HepG2 (cell line): ENCODE data around the gene AGPAT3. TPM values are rescaled to one million over a fixed set of nuclear protein-coding genes. Genes with fewer than 3 reads are reported as not detected.

ENCODE experiments used
- ATAC-seq: fragments of 200-7000 bp; cut with Tn5 transposase; 3 replicates; pipeline ENCODE4 v1.9.1; 2020; ENCODE audit warnings: mild to moderate bottlenecking, moderate library complexity
- BruUV-seq: library from RNA; stranded (reverse); fragments of 400-500 nt; replicated peaks from 2 replicates; lab custom pipeline; 2021; lab: Mats Ljungman, UMichigan
- CTCF ChIA-PET: fragments of 300-600 bp; formaldehyde crosslinking; extraction: SDS; loops from one replicate; lab custom pipeline; 2021; ENCODE audit warnings: low total read pairs, inconsistent platforms, low intra/inter-chr PET ratio; lab: Yijun Ruan, JAX
- POLR2A ChIA-PET: fragments of 350-600 bp; sonication (Branson Sonifier 250); formaldehyde crosslinking; loops from one replicate; lab custom pipeline; 2020; ENCODE audit warnings: antibody characterized with exemption, inconsistent platforms; lab: Yijun Ruan, JAX
- DNase-seq: peaks from one replicate; pipeline ENCODE4 v3.0.0-alpha.2; 2015; ENCODE audit warnings: low spot score
- FAIRE-seq: peaks from 3 replicates; lab custom pipeline; 2011; peaks lifted over from hg19 to GRCh38; lab: Jason Lieb, UNC
- H2AFZ ChIP-seq: one replicate; pipeline ENCODE4 v1.6.1; 2011; ENCODE audit warnings: low read length, inconsistent platforms
- H3K27ac ChIP-seq: fragments of 300-600 bp; 3 replicates; pipeline ENCODE4 v1.8.0; 2011; ENCODE audit warnings: mixed run types, mild to moderate bottlenecking, mixed read lengths, low read length, inconsistent platforms; ENCODE audit not compliant: insufficient read depth; ENCODE audit errors: extremely low read length
- H3K27me3 ChIP-seq, 2 experiments: fragments of 200-600 bp in 1 of 2; 2 replicates in 1 of 2; 3 replicates in 1 of 2; pipeline versions ENCODE4 v1.6.0 to v1.8.0; 2011; ENCODE audit warnings: low read length in 2 of 2, mild to moderate bottlenecking in 2 of 2, moderate library complexity in 2 of 2, inconsistent platforms in 1 of 2; ENCODE audit not compliant: insufficient read depth in 2 of 2, control insufficient read depth in 1 of 2
- H3K36me3 ChIP-seq, 2 experiments: fragments of 200-600 bp in 1 of 2; replicated peaks in 1 of 2; 2 replicates in 1 of 2; 3 replicates in 1 of 2; pipeline versions ENCODE4 v1.5.1 to v1.8.0; 2011; ENCODE audit warnings: low read length in 2 of 2, inconsistent platforms in 1 of 2; ENCODE audit not compliant: insufficient read depth in 2 of 2, control insufficient read depth in 1 of 2
- H3K4me1 ChIP-seq: 2 replicates; pipeline ENCODE4 v1.5.1; 2012; ENCODE audit warnings: low read length, inconsistent platforms; ENCODE audit not compliant: insufficient read depth
- H3K4me2 ChIP-seq: 2 replicates; pipeline ENCODE4 v1.6.0; 2011; ENCODE audit warnings: low read depth, low read length, inconsistent platforms
- H3K4me3 ChIP-seq, 3 experiments: fragments of 200-600 bp in 1 of 3; sonication (generic), shearing (Covaris generic) in 1 of 3; replicated peaks in 1 of 3; 2 replicates each; pipeline ENCODE4 v1.5.1; 2011 to 2016; ENCODE audit warnings: low read length in 3 of 3, inconsistent platforms in 2 of 3, low read depth in 2 of 3, mild to moderate bottlenecking in 2 of 3, control low read depth in 1 of 3, mixed read lengths in 1 of 3; ENCODE audit not compliant: insufficient read depth in 1 of 3
- H3K79me2 ChIP-seq: one replicate; pipeline ENCODE4 v1.6.1; 2011; ENCODE audit warnings: low read length, inconsistent platforms; ENCODE audit not compliant: insufficient read depth
- H3K9ac ChIP-seq: 2 replicates; pipeline ENCODE4 v1.6.0; 2011; ENCODE audit warnings: mild to moderate bottlenecking, low read depth, low read length, inconsistent platforms; ENCODE audit not compliant: insufficient read depth
- H3K9me3 ChIP-seq: 2 replicates; pipeline ENCODE4 v1.5.1; 2012; ENCODE audit warnings: mild to moderate bottlenecking, low read length
- H4K20me1 ChIP-seq: 2 replicates; pipeline ENCODE4 v1.6.0; 2011; ENCODE audit warnings: inconsistent platforms, mild to moderate bottlenecking, low read length, moderate library complexity; ENCODE audit not compliant: insufficient read depth
- EP300 ChIP-seq, 3 experiments: sonication (generic) in 1 of 3; formaldehyde crosslinking in 1 of 3; IDR thresholded peaks; 2 replicates each; pipeline versions ENCODE4 v1.5.1 to v1.6.1; 2011 to 2020; ENCODE audit warnings: low read depth in 2 of 3, low read length in 2 of 3, borderline replicate concordance in 1 of 3, improper control_type of control experiment in 1 of 3, mild to moderate bottlenecking in 1 of 3, missing genetic modification reagents in 1 of 3, moderate library complexity in 1 of 3
- HDAC1 ChIP-seq: sonication (generic); formaldehyde crosslinking; IDR thresholded peaks from 2 replicates; pipeline ENCODE4 v1.5.1; 2020; ENCODE audit warnings: mild to moderate bottlenecking, missing genetic modification reagents
- HNF4G ChIP-seq, 2 experiments: sonication (generic) in 1 of 2; formaldehyde crosslinking in 1 of 2; IDR thresholded peaks; 2 replicates each; pipeline versions ENCODE4 v1.4.0 to v1.6.1; 2011 to 2020; ENCODE audit warnings: borderline replicate concordance in 2 of 2, low read depth in 2 of 2, mild to moderate bottlenecking in 2 of 2, low read length in 1 of 2, missing genetic modification reagents in 1 of 2, moderate library complexity in 1 of 2
- MBD4 ChIP-seq: IDR thresholded peaks from 2 replicates; pipeline ENCODE4 v1.6.1; 2012; ENCODE audit warnings: low read length, inconsistent platforms, borderline replicate concordance
- MLLT10 ChIP-seq: sonication (generic); formaldehyde crosslinking; IDR thresholded peaks from 2 replicates; pipeline ENCODE4 v1.4.0; 2020; ENCODE audit warnings: missing genetic modification reagents
- RBAK ChIP-seq: sonication (generic); formaldehyde crosslinking; IDR thresholded peaks from 2 replicates; pipeline ENCODE4 v1.5.1; 2020; ENCODE audit warnings: mild to moderate bottlenecking, missing genetic modification reagents
- SPEN ChIP-seq: sonication (generic); formaldehyde crosslinking; IDR thresholded peaks from 2 replicates; pipeline ENCODE4 v1.5.1; 2020; ENCODE audit warnings: low read depth, mild to moderate bottlenecking, missing genetic modification reagents
- TAF15 ChIP-seq: fragments of 200-400 bp; formaldehyde crosslinking; IDR thresholded peaks from one replicate; pipeline ENCODE4 v1.6.1; 2018; ENCODE audit warnings: mild to moderate bottlenecking, low read depth, low read length; ENCODE audit not compliant: poor library complexity, severe bottlenecking
- ZNF317 ChIP-seq: sonication (generic); formaldehyde crosslinking; IDR thresholded peaks from 2 replicates; pipeline ENCODE4 v1.5.0; 2020; ENCODE audit warnings: mild to moderate bottlenecking, missing genetic modification reagents
- WGBS: methylation state at CpG from one replicate; pipeline ENCODE4 v1.1.6; 2017; ENCODE audit warnings: low lambda C conversion rate; 5-methylcytosine and 5-hydroxymethylcytosine counted together
- in situ Hi-C: cut with HindIII; loops from 2 replicates; pipeline ENCODE4 v1.10.0; 2017; ENCODE audit warnings: low pct_unique_long_range_greater_than_20kb; ENCODE audit not compliant: extremely low pct_ligation_motif_present
- intact Hi-C: fragments of 100-400 bp; cut with micrococcal nuclease; formaldehyde crosslinking; loops from one replicate; pipeline ENCODE4 v1.10.0; 2022; ENCODE audit not compliant: unreplicated experiment
- polyA plus RNA-seq, 8 experiments: library from polyadenylated mRNA; depleted of rRNA in 3 of 8; stranded (reverse) in 7 of 8; unstranded in 1 of 8; fragments of >200 nt; fragmentation: Illumina TruSeq in 4 of 8; extraction: Trizol in 4 of 8; gene quantifications; 2 replicates each; pipeline versions ENCODE4 v1.2.1 to v1.2.3, GENCODE V29; 2011 to 2016; ENCODE audit warnings: low read depth in 4 of 8, missing spikeins in 1 of 8, mixed read lengths in 1 of 8; ENCODE audit not compliant: insufficient read depth in 1 of 8
- total RNA-seq, 5 experiments: library from RNA; depleted of rRNA; stranded (reverse); fragments of >200 nt; fragmentation: Illumina TruSeq; extraction: Trizol; gene quantifications; 2 replicates each; pipeline ENCODE4 v1.2.3, GENCODE V29; 2016; ENCODE audit warnings: low read depth in 1 of 5
- TF ChIP-seq, protein P1 (sequence below): sonication (generic); formaldehyde crosslinking; IDR thresholded peaks from 2 replicates; pipeline ENCODE4 v1.5.1; 2020; ENCODE audit warnings: mild to moderate bottlenecking, missing genetic modification reagents, moderate library complexity
- TF ChIP-seq, protein P2 (sequence below): sonication (generic); formaldehyde crosslinking; IDR thresholded peaks from 2 replicates; pipeline ENCODE4 v1.4.0; 2020; ENCODE audit warnings: missing genetic modification reagents, borderline replicate concordance
- TF ChIP-seq, protein P3 (sequence below): sonication (generic); formaldehyde crosslinking; IDR thresholded peaks from 2 replicates; pipeline ENCODE4 v1.5.0; 2020; ENCODE audit warnings: missing genetic modification reagents, mild to moderate bottlenecking, borderline replicate concordance

AGPAT3 gene
- total and polyA plus RNA-seq, 2 of the 13 experiments (the other 11 are each of a cell fraction or from before 2014, with no cell fraction given), result 32.2 to 54.4 TPM

DNA sequence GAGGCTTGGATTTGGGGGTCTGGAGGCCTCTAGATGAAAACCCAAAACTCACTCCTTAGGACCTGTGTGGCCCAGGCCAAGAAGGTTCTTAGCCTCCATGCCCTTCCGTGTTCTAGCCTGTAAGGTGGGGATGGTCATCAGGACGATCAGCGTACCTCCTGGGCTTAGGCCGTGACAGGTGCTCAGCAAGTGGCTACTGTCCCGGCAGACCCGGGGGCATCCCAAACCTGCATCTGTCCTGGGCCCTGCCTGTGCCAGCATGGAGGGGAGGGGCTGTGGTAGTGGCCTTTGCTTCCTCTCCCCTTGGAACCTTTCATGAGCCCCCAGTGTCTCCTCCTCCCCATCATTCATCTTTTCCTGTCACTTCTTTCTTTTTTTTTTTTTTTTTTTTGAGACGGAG, 124.4 kb downstream of the AGPAT3 start:
- H3K4me2 ChIP-seq, result no peak overlapping the region
- intact Hi-C loops (no loop called here), in situ Hi-C loops (no loop called here)
- H3K4me3 ChIP-seq, result no peak overlapping the region
- TF ChIP-seq MBD4, result no peak
- TF ChIP-seq, protein P1, sequence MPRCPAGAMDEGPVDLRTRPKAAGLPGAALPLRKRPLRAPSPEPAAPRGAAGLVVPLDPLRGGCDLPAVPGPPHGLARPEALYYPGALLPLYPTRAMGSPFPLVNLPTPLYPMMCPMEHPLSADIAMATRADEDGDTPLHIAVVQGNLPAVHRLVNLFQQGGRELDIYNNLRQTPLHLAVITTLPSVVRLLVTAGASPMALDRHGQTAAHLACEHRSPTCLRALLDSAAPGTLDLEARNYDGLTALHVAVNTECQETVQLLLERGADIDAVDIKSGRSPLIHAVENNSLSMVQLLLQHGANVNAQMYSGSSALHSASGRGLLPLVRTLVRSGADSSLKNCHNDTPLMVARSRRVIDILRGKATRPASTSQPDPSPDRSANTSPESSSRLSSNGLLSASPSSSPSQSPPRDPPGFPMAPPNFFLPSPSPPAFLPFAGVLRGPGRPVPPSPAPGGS (CRISPR knock-in tag), result no peak
- no peak for TF ChIP-seq ZNF317 (CRISPR knock-in tag)
- TF ChIP-seq RBAK (CRISPR knock-in tag), result no peak
- TF ChIP-seq TAF15, result no peak
- no peak for TF ChIP-seq MLLT10 (CRISPR knock-in tag)
- no peak for TF ChIP-seq EP300 (IDR thresholded peaks at IDR 0.05; ENCODE audit: low read depth in 2 of 2, low read length in 2 of 2)
- TF ChIP-seq EP300 (CRISPR knock-in tag; IDR thresholded peaks at IDR 0.05; ENCODE audit: borderline replicate concordance), result no peak
- no peak for TF ChIP-seq SPEN (CRISPR knock-in tag)
- TF ChIP-seq, protein P2, sequence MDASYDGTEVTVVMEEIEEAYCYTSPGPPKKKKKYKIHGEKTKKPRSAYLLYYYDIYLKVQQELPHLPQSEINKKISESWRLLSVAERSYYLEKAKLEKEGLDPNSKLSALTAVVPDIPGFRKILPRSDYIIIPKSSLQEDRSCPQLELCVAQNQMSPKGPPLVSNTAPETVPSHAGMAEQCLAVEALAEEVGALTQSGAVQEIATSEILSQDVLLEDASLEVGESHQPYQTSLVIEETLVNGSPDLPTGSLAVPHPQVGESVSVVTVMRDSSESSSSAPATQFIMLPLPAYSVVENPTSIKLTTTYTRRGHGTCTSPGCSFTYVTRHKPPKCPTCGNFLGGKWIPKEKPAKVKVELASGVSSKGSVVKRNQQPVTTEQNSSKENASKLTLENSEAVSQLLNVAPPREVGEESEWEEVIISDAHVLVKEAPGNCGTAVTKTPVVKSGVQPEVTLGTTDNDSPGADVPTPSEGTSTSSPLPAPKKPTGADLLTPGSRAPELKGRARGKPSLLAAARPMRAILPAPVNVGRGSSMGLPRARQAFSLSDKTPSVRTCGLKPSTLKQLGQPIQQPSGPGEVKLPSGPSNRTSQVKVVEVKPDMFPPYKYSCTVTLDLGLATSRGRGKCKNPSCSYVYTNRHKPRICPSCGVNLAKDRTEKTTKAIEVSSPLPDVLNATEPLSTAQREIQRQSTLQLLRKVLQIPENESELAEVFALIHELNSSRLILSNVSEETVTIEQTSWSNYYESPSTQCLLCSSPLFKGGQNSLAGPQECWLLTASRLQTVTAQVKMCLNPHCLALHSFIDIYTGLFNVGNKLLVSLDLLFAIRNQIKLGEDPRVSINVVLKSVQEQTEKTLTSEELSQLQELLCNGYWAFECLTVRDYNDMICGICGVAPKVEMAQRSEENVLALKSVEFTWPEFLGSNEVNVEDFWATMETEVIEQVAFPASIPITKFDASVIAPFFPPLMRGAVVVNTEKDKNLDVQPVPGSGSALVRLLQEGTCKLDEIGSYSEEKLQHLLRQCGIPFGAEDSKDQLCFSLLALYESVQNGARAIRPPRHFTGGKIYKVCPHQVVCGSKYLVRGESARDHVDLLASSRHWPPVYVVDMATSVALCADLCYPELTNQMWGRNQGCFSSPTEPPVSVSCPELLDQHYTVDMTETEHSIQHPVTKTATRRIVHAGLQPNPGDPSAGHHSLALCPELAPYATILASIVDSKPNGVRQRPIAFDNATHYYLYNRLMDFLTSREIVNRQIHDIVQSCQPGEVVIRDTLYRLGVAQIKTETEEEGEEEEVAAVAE, result no peak
- TF ChIP-seq HNF4G (IDR thresholded peaks at IDR 0.05; ENCODE audit: borderline replicate concordance, low read depth, low read length), result no peak
- TF ChIP-seq HNF4G (CRISPR knock-in tag; IDR thresholded peaks at IDR 0.05; ENCODE audit: borderline replicate concordance, low read depth), result no peak
- TF ChIP-seq, protein P3, sequence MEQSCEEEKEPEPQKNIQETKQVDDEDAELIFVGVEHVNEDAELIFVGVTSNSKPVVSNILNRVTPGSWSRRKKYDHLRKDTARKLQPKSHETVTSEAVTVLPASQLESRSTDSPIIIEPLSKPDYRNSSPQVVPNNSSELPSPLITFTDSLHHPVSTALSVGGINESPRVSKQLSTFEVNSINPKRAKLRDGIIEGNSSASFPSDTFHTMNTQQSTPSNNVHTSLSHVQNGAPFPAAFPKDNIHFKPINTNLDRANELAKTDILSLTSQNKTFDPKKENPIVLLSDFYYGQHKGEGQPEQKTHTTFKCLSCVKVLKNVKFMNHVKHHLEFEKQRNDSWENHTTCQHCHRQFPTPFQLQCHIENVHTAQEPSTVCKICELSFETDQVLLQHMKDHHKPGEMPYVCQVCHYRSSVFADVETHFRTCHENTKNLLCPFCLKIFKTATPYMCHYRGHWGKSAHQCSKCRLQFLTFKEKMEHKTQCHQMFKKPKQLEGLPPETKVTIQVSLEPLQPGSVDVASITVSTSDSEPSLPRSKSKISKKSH (CRISPR knock-in tag), result no peak
- no peak for TF ChIP-seq HDAC1 (CRISPR knock-in tag)
- ATAC-seq (no peak), DNase-seq (no peak), FAIRE-seq (no peak)
- 44% methylated on average over 7 of the region's 7 CpGs for WGBS
- H3K9ac ChIP-seq, result no peak overlapping the region
- no peaks in the 10 kb centered on the region for H3K36me3 ChIP-seq
- POLR2A ChIA-PET, result no interaction called here
- H3K27ac ChIP-seq, result no peak overlapping the region
- H3K27me3 ChIP-seq, result peaks cover 2 to 38% of the 10 kb centered on the region in 2 experiments; a peak in 4 of 5 replicates
- H4K20me1 ChIP-seq, result no peaks in the 10 kb centered on the region
- no peak overlapping the region for H2AFZ ChIP-seq
- CTCF ChIA-PET, result no interaction called here
- H3K79me2 ChIP-seq, result no peaks in the 10 kb centered on the region
- peaks cover 47% of the 10 kb centered on the region for H3K4me1 ChIP-seq
- no TSS peak for BruUV-seq
- no peaks in the 10 kb centered on the region for H3K9me3 ChIP-seq
